Mononuclear cell (primary cell): ENCODE data around the gene MRPL21. TPM values are rescaled to one million over a fixed set of nuclear protein-coding genes. Genes with fewer than 3 reads are reported as not detected.

Experiments used
- H3K27me3 ChIP-seq: 2 replicates; pipeline ENCODE4 v1.6.0; 2011; ENCODE audit warnings: low read length, control low read depth; ENCODE audit not compliant: insufficient read depth
- H3K4me1 ChIP-seq: 2 replicates; pipeline ENCODE4 v1.5.1; 2011; ENCODE audit warnings: mild to moderate bottlenecking, low read length, control low read depth; ENCODE audit not compliant: insufficient read depth
- H3K4me3 ChIP-seq: 2 replicates; pipeline ENCODE4 v1.5.1; 2011; ENCODE audit warnings: mild to moderate bottlenecking, low read length, moderate library complexity
- H3K9me3 ChIP-seq: 2 replicates; pipeline ENCODE4 v1.5.1; 2011; ENCODE audit warnings: low read depth, mild to moderate bottlenecking, control low read depth, low read length
- total RNA-seq: library from RNA; depleted of rRNA; stranded (reverse); fragments of >200 nt; gene quantifications from one replicate; pipeline ENCODE4 v1.2.3, GENCODE V29; 2012

MRPL21 gene
- total RNA-seq, result 20.4 TPM

DNA sequence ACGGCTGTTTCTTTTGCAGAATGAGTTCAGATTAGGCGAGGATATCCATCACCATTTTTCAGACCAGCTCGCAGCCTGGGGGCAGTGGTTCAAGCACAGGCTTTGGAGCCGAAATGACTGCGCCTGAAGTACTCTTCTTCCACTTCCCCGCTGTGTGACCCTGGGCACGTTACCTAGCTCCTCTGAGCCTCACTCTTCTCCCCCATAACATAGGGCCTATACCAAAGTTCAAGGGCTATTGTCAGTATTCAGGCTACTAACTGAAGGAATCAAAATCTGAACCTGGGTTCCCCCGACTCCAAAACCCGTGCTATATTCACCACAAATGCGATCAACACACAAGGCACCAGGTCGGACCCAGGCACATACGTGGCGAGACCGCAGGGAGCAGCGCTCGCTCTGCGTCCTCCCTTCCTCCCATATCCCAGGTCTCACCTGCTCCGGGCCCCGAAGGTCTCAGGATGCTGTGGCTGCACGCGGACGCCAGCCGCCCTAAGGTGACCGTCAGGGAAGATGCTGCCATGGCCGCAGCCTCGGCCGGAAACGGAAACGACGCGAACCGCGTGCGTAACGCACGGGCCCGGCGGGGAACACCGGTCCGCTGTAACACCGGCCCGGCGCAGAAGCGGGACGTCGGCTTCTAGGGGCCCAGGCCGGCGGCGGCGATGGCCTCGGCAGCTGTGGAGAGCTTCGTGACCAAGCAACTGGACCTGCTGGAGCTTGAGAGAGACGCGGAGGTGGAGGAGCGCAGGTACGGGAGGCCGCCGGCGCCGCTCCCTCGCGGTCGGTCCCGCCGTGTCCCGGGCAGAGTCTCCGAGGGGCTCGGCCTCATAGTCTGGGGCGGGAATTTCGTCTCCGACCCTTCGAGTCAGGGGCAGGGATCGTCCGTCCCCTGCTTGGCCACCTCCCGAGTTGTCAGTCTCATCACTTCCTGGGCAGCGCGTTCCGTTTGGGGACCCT lies at the start of gene MRPL21, which contains the start of gene IGHMBP2:
Gene MRPL21, minus strand, starts transcription at position 545 of the 960 bp plus-strand sequence. Its CDS starts 22 bp downstream, at position 523.
Gene IGHMBP2, plus strand, starts transcription at position 604 of the 960 bp plus-strand sequence. Its CDS starts 62 bp downstream, at position 666.
- Histone ChIP-seq H3K4me3 (peak within 1 kb of the TSS; percentile 74), H3K27me3 (no peaks in the 10 kb centered on the region)

DNA sequence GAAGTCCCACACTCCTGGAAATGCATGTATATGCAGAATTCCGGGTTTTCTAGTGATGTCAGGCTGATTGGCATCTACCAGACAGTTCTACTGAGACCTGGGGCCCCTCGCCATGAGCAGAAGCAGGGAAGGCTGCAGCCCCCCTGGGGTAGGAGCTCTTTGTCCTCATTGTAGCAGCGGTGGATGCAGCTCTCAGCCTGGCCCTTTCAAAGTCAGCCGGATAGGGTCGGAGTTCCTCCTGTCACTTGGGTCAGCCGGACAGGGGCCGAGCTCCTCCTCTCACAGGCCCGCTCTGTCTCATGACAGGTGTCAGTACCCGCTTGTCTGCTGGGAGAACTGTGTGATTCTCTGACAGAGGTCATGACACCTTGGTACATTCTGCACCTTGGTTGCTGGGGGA lies 47.1 kb upstream of the MRPL21 start:
- no peaks in the 10 kb centered on the region for H3K27me3 ChIP-seq
- H3K4me1 ChIP-seq, result peaks cover 10% of the 10 kb centered on the region
- no peak overlapping the region for H3K4me3 ChIP-seq
- no peaks in the 10 kb centered on the region for H3K9me3 ChIP-seq

More for the DNA sequence above, at the start of gene MRPL21, which contains the start of gene IGHMBP2:
- Histone ChIP-seq H3K4me1 (peaks cover 27% of the 10 kb centered on the region), H3K9me3 (no peaks in the 10 kb centered on the region)

DNA sequence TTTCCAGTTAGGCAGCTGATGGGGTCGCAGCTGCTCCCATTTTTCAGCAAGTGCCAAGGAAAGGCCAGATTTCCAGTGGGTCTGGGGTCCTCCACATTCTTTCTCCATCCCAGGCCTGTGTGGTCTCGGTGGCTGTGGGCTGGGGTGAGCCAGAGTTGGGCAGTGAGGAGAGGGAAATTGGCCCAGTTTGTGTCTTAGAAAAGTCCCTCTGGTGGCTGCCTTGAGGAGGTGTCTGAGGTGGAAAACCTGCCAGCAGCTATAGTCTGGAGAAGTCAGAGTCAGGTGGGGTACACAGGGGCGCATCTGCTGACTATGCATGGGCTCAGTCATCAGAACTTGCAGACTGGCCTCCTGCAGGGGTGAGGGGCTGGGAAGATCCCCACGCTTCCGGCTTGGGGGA lies 46.6 kb upstream of the MRPL21 start:
- Histone ChIP-seq H3K4me1 (peaks cover 6% of the 10 kb centered on the region), H3K9me3 (no peaks in the 10 kb centered on the region), H3K27me3 (no peaks in the 10 kb centered on the region), H3K4me3 (no peak overlapping the region)

DNA sequence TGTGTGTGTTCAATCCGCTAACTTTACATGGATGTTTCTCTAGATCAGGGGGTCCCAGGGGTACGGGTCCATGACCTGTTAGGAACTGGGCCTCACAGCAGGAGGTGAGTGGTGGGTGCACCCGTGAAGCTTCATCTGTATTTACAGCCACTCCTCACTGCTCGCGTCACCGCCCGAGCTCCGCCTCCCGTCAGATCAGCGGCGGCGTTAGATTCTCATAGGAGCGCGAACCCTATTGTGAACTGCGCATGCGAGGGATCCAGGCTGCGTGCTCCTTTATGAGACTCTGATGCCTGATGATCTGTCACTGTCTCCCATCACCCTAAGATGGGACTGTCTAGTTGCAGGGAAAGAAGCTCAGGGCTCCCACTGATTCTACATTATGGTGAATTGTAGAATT lies 45.3 kb upstream of the MRPL21 start:
- Histone ChIP-seq H3K27me3 (no peaks in the 10 kb centered on the region), H3K9me3 (no peaks in the 10 kb centered on the region), H3K4me3 (no peak overlapping the region), H3K4me1 (no peaks in the 10 kb centered on the region)

DNA sequence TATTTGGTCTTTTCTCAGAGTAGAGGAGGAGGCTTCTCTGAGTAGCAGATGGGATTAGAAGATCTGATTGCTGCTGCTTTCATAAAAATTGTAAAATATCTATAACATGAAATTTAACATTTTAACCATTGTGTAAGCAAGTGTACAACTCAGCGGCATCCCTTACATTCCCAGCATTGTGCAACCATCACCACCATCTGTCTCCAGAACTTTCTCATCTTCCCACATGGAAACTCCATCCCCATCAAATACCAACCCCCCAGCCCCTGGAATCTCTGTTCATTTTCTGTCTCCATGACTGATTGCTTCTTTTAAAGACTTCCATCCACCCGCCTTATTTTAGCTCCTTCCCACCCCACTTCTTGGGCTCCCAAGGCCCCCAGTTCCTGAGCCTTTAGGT lies 44.9 kb upstream of the MRPL21 start:
- Histone ChIP-seq H3K4me3 (no peak overlapping the region), H3K27me3 (no peaks in the 10 kb centered on the region), H3K9me3 (no peaks in the 10 kb centered on the region), H3K4me1 (no peaks in the 10 kb centered on the region)

DNA sequence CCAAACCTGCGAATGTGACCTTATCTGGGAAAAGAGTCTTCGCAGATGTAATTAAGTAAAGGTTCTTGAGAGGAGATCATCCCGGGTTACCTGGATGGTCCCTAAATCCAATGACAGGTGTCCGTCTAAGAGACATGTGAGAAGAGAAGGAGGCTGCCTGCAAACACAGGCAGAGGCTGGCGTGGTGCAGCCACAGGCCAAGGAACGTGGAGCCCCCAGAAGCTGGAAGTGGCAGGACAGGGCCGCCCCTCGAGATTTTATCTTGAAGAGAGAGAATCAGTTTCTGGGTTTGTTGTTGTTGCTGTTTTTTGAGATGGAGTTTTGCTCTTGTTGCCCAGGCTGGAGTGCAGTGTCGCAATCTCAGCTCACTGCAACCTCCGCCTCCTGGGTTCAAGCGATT lies 43.5 kb upstream of the MRPL21 start:
- Histone ChIP-seq H3K27me3 (no peaks in the 10 kb centered on the region), H3K4me1 (no peaks in the 10 kb centered on the region), H3K4me3 (no peak overlapping the region), H3K9me3 (no peaks in the 10 kb centered on the region)

DNA sequence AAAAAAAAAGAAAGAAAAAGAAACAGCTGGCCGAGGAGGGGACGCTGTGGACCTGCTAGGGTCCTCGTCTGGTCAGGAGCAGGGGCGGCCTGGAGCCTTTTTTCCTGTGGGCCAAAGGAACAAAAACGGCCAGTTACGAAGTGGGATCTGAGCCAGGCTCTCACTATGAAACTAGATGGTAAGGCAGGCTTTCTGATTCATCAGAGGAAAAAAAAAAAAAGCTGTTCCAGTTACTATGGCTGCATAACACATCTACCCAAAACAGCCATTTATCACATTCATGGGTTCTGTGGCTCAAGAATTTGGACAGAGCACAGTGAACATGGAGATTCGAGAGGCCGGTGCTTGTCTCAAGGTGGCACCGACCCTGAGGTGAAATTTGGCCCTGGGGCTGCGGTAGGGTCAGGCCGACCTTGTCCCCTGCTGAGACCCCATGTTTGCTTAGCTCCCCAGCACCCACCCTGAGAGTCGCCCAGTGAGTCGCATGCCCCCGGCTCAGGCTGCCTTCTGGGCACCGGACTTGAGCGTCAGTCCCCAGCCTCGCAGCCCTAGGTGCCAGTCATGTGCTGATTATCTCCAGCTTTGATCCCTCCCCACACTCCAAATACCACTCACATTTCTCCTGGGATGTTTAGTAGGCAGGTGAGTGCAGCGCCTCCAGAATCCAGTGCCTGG lies 42.9 kb upstream of the MRPL21 start:
- H3K4me1 ChIP-seq, result no peaks in the 10 kb centered on the region

DNA sequence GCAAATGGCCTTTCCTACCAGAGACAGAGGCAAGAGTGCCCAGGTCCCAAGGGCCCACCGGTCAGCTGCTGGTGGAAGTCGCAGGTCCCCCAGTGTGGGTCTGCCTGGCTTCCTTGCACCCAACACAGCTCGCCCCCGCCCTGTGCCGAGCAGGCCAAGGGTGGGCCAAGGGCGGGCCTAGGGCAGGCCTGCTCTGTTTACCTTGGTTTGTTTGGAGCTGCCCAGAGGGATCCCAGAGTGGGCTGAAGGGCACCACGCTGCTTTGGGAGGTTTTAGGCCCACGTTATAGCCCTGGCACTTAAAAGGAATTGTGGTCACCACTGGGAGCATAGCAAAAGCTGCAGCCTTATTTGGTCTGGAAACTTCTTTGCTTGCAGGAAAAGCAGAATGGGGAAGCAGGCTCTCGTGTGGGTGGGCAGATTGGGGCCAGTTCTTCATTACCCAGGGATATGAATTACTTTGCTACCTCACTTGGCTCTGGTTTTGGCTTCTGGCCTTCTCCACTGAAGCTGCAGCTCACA lies 39.2 kb upstream of the MRPL21 start:
- Histone ChIP-seq H3K4me1 (no peaks in the 10 kb centered on the region), H3K9me3 (no peaks in the 10 kb centered on the region), H3K4me3 (no peak overlapping the region), H3K27me3 (no peaks in the 10 kb centered on the region)

More for the DNA sequence above, 42.9 kb upstream of the MRPL21 start:
- Histone ChIP-seq H3K4me3 (no peak overlapping the region), H3K27me3 (no peaks in the 10 kb centered on the region), H3K9me3 (no peaks in the 10 kb centered on the region)

DNA sequence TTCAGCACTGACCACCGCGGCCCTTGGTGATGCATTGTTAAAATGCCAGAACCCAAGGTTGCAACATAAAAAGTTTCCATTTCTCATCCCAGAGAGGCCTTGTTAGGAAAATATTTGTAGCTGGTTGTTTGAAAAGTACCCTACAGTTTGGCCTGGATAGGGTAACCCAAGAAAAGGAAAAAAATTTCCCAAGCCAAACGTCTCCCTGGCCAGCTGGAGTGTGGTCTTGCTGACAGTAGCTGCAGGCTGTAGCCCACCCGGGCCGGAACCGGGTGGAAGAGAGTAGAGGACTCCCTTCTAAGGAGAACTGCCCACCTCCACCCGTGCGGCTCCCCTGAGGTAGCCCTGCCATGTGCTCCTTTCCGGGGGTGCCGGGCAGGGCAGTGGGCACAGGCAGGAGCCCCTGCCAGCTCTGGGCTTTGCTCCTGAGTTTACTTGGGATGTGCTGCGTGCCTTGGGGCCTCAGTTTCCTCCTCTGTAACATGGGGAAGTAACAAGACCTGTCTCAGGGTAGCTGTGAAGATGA lies 38.5 kb upstream of the MRPL21 start:
- no peak overlapping the region for H3K4me3 ChIP-seq
- no peaks in the 10 kb centered on the region for H3K27me3 ChIP-seq
- no peaks in the 10 kb centered on the region for H3K9me3 ChIP-seq
- no peaks in the 10 kb centered on the region for H3K4me1 ChIP-seq

DNA sequence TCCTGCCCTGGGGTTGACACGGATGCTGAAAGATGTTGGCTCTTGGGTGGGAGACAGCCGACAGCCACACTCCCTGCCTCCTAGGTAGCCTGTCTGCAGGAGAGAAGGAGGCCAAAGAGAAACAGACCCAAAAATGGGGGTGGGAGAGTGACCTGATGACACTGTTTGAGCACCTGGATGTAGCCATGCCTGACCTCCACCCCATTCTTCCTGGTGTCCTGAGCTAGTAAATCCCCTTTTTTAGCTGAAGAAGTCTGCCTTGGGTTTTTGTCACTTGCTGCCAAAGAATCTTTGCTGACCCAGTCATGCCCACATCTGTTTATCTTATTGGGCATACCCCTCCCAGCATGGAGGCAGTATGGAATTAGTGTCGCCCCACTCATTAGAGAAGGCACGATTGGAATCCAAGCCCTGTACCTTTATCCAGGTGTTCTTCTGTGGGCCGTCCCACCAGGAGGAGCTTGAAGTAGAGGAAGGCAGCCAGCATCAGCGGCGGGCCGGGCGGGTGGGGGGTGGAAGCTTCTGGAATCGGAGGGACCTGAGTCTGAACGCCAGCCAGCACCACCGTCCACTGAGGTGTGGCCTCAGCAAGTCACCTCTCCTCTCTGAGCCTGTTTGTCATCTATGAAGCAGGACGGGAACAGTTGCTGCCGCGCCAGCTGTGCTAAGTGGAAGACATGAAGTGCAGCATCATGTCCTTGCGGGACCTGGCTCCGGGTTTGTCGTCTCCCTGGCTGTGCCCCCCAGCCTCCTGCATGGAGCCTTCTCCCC lies 37.9 kb upstream of the MRPL21 start:
- no peaks in the 10 kb centered on the region for H3K9me3 ChIP-seq
- no peaks in the 10 kb centered on the region for H3K4me1 ChIP-seq
- no peak overlapping the region for H3K4me3 ChIP-seq
- H3K27me3 ChIP-seq, result no peaks in the 10 kb centered on the region

DNA sequence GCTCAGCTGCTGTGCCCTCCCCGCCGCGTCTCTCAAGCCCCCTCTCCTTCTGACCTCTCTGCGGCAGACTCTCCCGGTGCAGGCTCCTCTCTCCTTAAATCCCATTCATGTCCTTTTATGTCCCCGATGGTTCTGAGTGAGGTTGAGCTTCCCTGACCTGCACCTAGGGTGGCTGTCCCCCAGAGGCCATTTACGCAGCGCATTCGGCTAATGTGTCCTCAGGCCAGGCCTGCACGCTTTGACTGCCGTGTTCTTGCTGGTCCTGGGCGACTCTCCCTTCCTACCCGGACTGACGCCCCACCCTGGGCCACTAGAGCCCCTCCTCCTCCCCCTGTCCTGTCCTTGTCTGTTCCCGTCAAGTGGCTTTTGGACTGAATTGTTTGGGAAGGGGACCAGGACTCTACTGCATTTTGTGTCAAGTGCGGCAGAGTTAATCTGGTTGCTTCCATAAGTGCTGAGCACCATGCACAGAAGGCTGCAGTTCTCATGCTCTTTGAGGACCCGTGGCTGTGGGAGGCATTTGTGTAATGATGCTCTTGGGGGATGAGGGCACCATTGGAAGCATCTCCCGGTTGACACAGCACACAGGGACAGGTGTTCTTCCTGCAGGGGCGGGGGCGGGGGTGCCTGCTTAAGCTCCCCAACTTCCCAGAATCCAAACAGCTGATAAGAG lies 37.2 kb upstream of the MRPL21 start:
- no peaks in the 10 kb centered on the region for H3K27me3 ChIP-seq
- H3K4me1 ChIP-seq, result no peaks in the 10 kb centered on the region
- no peak overlapping the region for H3K4me3 ChIP-seq
- H3K9me3 ChIP-seq, result no peaks in the 10 kb centered on the region

DNA sequence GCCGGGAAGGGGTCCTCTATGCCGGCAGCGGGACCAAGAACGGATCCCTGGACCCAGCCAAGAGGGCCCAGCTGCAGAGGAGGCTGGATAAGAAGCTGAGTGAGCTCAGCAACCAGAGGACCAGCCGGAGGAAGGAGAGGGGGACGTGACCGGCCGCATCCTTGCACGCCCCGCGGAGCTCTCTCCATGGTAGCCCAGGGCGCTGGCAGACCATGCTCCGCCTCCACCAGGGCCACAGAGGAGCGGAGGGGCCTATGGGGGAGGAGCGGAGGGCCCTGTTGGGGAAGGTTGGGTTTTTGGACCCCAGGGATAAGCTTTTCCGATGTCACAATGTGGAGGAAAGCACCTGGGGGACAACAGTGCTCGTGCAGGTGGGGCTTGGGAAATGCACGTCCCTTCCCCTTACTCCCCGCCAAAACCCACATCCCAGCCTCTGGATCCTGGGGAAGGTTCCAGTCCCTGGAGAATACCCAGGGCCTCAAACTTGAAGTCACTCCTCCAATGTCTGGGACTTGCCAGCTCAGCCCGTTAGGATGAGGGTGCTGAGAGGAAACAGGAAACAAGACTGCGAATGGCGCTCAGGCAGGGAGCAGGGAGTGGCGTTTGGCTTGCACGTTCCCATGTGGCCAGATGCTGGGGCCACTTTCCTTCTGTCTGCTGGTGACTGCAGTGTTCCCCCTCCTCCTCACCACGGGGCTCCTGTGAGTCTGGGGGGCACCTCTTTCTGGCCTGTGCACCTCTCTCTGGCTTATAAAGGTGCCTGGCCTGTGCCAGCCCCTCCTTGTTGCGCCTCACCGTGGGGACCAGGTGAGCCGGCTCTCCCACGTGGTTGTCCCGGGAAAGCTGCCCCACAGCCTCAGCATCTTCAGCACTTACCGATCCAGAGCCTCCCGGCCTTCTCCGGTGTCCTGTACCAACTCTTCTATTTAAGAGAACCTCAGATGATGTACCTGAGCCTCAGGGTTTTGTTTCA lies 36.2 kb upstream of the MRPL21 start:
- Histone ChIP-seq H3K27me3 (no peaks in the 10 kb centered on the region), H3K9me3 (no peaks in the 10 kb centered on the region), H3K4me1 (no peaks in the 10 kb centered on the region), H3K4me3 (no peak overlapping the region)
